ENCODE measurements around the gene KCNIP4.

The KCNIP4 gene

DNA sequence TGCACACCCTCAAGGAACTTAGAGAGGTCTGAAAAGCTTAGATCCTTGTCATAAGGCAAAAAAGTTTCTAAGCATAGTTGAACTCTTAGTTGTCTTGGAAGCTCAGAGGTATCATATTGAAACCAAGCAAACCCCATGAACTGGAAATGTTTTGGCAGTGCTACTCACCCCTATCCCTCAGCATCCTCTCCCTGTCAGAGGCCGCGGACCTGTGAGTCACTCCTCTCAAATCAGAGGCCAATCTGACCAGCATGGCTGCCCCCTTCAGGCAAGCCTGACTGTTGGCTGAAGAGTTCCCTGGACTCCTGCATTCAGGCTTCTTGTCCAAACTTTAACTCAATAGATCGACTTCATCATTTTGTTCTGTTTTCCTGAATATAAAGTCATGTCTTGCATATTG lies 69.4 kb downstream of the KCNIP4 start:
- H3K9ac ChIP-seq (ENCODE audit: insufficient read length), result no peak overlapping the region
- no peak for DNase-seq (ENCODE audit: low read depth, low spot score)
- no peak overlapping the region for H3K4me3 ChIP-seq
- no peaks in the 10 kb centered on the region for H3K36me3 ChIP-seq (ENCODE audit: insufficient read depth, low read length)
- H3K9me3 ChIP-seq (ENCODE audit: low read depth, low read length), result no peaks in the 10 kb centered on the region
- TF ChIP-seq POLR2AphosphoS5 (IDR thresholded peaks at IDR 0.05; ENCODE audit: borderline replicate concordance, low read depth, low read length) (no peak), FOXP2 (optimal IDR thresholded peaks at IDR 0.05; ENCODE audit: control extremely low read depth, extremely low read length, insufficient read depth) (no peak), EZH2 (IDR thresholded peaks at IDR 0.05) (no peak)
- no peak overlapping the region for H3K27ac ChIP-seq

DNA sequence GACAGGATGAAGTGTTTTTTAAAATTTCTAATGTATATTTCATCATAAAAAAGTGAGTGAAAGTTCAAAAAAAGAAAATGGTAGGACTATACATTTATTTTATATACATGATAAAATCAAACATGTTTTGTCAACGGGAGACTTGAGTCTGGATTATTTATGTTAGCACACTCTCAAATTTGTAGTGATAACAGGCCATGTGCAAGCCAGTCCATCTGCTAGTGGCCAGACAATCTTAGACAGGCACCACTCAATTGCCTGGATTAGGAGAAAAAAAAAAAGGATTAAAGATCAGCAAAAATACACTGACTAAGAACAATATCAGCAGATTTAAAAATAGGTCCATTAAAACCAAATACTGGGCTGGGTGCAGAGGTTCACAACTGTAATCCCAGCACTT lies 71.9 kb downstream of the KCNIP4 start:
- no peak overlapping the region for H3K27ac ChIP-seq
- no peaks in the 10 kb centered on the region for H3K9me3 ChIP-seq (ENCODE audit: low read depth, low read length)
- TF ChIP-seq FOXP2 (optimal IDR thresholded peaks at IDR 0.05; ENCODE audit: control extremely low read depth, extremely low read length, insufficient read depth) (no peak), EZH2 (IDR thresholded peaks at IDR 0.05) (no peak), POLR2AphosphoS5 (IDR thresholded peaks at IDR 0.05; ENCODE audit: borderline replicate concordance, low read depth, low read length) (no peak)
- H3K9ac ChIP-seq (ENCODE audit: insufficient read length), result no peak overlapping the region
- no peak overlapping the region for H3K4me3 ChIP-seq
- H3K36me3 ChIP-seq (ENCODE audit: insufficient read depth, low read length), result no peaks in the 10 kb centered on the region
- no peak for DNase-seq (ENCODE audit: low read depth, low spot score)

DNA sequence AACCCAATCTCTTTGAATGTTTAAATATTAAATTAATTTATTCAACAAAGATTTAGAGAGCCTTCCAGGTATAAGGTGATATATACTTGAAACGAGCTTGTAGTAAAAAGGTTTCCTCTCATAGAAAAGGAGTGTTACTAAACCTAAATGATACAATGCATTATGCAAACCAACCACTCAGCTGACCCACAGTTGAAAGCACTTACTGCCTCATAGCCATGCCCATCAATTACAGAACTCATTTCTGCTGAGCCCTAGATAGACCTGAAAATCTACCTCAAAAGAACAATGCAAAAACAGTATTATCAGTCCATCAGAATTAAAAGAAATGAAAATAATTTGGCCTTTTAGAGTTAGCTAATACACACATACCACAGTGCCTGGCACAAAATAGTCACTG lies 75.4 kb downstream of the KCNIP4 start:
- no peak for DNase-seq (ENCODE audit: low read depth, low spot score)
- Histone ChIP-seq H3K27ac (no peak overlapping the region), H3K36me3 (ENCODE audit: insufficient read depth, low read length) (no peaks in the 10 kb centered on the region), H3K9ac (ENCODE audit: insufficient read length) (no peak overlapping the region), H3K9me3 (ENCODE audit: low read depth, low read length) (no peaks in the 10 kb centered on the region), H3K4me3 (no peak overlapping the region)
- TF ChIP-seq EZH2 (IDR thresholded peaks at IDR 0.05), result no peak
- TF ChIP-seq FOXP2 (optimal IDR thresholded peaks at IDR 0.05; ENCODE audit: control extremely low read depth, extremely low read length, insufficient read depth), result no peak
- TF ChIP-seq POLR2AphosphoS5 (IDR thresholded peaks at IDR 0.05; ENCODE audit: borderline replicate concordance, low read depth, low read length), result no peak

DNA sequence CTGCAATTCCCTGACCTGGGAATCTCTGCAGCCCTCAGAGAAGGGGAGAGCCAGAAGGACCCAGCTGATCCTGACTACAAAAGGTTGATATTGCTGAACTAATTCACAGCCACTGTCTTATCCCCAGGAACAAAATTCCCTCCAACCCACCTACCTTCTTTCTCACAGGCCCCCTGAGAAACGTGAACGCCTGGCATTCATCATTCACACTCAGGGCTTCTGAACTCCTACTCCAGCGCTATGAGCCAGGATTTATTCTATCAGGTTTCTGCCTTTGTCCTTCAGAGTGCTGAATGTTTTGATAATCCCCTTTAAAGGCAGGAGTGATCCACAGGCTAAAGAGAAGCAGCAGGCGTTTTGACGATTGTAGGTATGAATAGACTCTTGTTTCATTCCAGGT lies 76.5 kb downstream of the KCNIP4 start:
- Histone ChIP-seq H3K27ac (no peak overlapping the region), H3K9ac (ENCODE audit: insufficient read length) (no peak overlapping the region), H3K36me3 (ENCODE audit: insufficient read depth, low read length) (no peaks in the 10 kb centered on the region), H3K4me3 (no peak overlapping the region), H3K9me3 (ENCODE audit: low read depth, low read length) (no peaks in the 10 kb centered on the region)
- no peak for DNase-seq (ENCODE audit: low read depth, low spot score)
- TF ChIP-seq EZH2 (IDR thresholded peaks at IDR 0.05) (no peak), FOXP2 (optimal IDR thresholded peaks at IDR 0.05; ENCODE audit: control extremely low read depth, extremely low read length, insufficient read depth) (no peak), POLR2AphosphoS5 (IDR thresholded peaks at IDR 0.05; ENCODE audit: borderline replicate concordance, low read depth, low read length) (no peak)

DNA sequence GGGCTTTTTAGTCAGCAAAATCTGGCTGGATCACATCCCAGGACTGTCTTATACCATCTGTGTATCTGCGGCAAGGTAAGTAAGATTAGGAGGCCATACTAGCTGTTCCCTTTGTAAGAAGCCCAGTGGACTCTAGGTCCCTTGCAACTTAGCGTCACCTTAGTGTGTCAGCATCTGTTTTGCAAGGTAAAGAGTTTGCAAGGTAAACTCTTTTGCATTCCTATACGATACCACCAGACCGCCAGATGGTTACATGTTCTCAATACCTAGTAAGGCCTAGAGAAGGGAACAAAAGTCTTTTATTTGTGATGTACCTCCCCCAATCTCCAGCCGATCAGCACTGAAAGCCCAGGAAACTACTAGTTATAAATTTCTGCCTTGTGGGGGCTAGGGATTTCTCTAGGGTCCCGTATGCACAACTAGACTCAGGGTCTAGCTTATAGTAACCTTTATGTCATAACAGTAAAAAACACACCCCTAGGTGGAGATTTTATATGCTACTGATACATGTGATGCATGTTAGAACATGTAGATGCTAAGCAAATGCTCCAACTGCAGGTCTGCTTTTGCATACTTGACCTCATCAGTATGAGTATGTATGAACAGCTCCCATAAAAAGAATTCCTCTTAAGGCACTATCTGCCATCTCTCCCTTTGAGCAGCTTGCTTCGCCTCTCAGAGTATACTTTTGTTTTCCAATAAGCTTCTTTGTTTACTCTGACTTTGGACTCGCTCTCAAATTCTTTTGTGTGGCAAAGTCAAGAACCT lies 78.4 kb downstream of the KCNIP4 start:
- Histone ChIP-seq H3K27ac (no peak overlapping the region), H3K4me3 (no peak overlapping the region), H3K9ac (ENCODE audit: insufficient read length) (no peak overlapping the region), H3K36me3 (ENCODE audit: insufficient read depth, low read length) (no peaks in the 10 kb centered on the region), H3K9me3 (ENCODE audit: low read depth, low read length) (no peaks in the 10 kb centered on the region)
- no peak for TF ChIP-seq EZH2 (IDR thresholded peaks at IDR 0.05)
- no peak for DNase-seq (ENCODE audit: low read depth, low spot score)

DNA sequence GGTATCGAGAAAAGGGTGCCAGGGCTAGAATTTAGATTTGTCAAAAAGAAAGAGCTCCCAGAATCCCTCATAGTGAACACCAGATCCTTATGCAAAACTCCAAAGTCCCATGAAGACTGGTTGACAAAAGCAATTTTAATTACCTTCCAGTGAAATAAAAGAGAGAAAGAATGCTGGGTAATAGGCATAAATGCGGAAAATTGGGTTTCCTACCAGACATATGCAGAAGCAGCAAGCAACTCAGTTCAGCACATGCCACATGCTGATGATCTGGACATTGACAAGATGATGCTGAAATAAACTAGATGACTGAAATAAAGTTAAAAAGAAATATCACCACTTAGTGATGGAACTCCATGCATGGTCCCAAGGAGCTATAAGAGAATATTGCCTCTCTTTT lies 83.9 kb downstream of the KCNIP4 start:
- Histone ChIP-seq H3K4me3 (no peak overlapping the region), H3K9me3 (ENCODE audit: low read depth, low read length) (no peaks in the 10 kb centered on the region), H3K36me3 (ENCODE audit: insufficient read depth, low read length) (no peaks in the 10 kb centered on the region), H3K9ac (ENCODE audit: insufficient read length) (no peak overlapping the region), H3K27ac (no peak overlapping the region)
- DNase-seq (ENCODE audit: low read depth, low spot score), result no peak
- no peak for TF ChIP-seq EZH2 (IDR thresholded peaks at IDR 0.05)
- TF ChIP-seq POLR2AphosphoS5 (IDR thresholded peaks at IDR 0.05; ENCODE audit: borderline replicate concordance, low read depth, low read length), result no peak
- no peak for TF ChIP-seq FOXP2 (optimal IDR thresholded peaks at IDR 0.05; ENCODE audit: control extremely low read depth, extremely low read length, insufficient read depth)

DNA sequence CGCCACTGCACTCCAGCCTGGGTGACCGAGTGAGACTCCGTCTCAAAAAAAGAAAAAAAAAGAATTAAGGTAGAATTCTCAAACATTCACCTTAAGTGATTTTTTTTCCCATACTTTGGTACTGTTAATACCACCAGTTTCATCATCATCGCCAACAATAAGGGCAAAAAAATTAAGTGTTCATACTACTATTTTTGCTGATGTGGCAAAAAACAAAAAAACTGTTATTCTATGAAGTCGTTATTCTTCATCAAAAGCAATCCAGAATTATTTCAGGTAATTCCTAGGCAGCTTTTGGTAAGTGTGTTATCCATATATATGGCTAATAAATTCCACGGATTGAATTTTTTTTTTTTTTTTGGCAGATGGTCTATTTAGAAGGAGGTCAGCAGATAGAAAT lies 85.7 kb downstream of the KCNIP4 start:
- H3K27ac ChIP-seq, result no peak overlapping the region
- TF ChIP-seq FOXP2 (optimal IDR thresholded peaks at IDR 0.05; ENCODE audit: control extremely low read depth, extremely low read length, insufficient read depth), result no peak
- no peak for TF ChIP-seq POLR2AphosphoS5 (IDR thresholded peaks at IDR 0.05; ENCODE audit: borderline replicate concordance, low read depth, low read length)
- no peak for TF ChIP-seq EZH2 (IDR thresholded peaks at IDR 0.05)
- no peaks in the 10 kb centered on the region for H3K9me3 ChIP-seq (ENCODE audit: low read depth, low read length)
- H3K4me3 ChIP-seq, result no peak overlapping the region
- DNase-seq (ENCODE audit: low read depth, low spot score), result no peak
- no peak overlapping the region for H3K9ac ChIP-seq (ENCODE audit: insufficient read length)
- no peaks in the 10 kb centered on the region for H3K36me3 ChIP-seq (ENCODE audit: insufficient read depth, low read length)

DNA sequence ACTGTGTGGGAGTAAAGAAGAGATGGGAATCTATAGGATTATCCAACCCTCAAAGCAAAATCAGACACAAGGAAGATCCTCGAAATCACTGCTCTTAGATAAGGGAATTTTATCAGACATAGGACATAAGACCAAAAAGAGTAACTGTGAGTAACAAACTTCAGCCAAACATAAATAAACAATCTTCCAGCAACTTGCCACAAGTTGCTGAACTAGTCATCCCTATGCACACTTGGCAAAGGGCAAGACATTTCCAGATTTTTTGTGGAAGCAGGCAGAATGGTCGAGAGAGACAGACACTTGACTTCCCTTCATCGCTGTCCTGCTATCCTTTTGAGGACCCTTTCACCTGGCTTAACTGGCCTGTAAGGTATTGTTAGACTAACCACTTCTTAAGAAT lies 89.6 kb downstream of the KCNIP4 start:
- no peak overlapping the region for H3K4me3 ChIP-seq
- no peak overlapping the region for H3K27ac ChIP-seq
- TF ChIP-seq POLR2AphosphoS5 (IDR thresholded peaks at IDR 0.05; ENCODE audit: borderline replicate concordance, low read depth, low read length) (no peak), EZH2 (IDR thresholded peaks at IDR 0.05) (no peak), FOXP2 (optimal IDR thresholded peaks at IDR 0.05; ENCODE audit: control extremely low read depth, extremely low read length, insufficient read depth) (no peak)
- no peaks in the 10 kb centered on the region for H3K9me3 ChIP-seq (ENCODE audit: low read depth, low read length)
- no peak overlapping the region for H3K9ac ChIP-seq (ENCODE audit: insufficient read length)
- no peak for DNase-seq (ENCODE audit: low read depth, low spot score)
- H3K36me3 ChIP-seq (ENCODE audit: insufficient read depth, low read length), result no peaks in the 10 kb centered on the region

DNA sequence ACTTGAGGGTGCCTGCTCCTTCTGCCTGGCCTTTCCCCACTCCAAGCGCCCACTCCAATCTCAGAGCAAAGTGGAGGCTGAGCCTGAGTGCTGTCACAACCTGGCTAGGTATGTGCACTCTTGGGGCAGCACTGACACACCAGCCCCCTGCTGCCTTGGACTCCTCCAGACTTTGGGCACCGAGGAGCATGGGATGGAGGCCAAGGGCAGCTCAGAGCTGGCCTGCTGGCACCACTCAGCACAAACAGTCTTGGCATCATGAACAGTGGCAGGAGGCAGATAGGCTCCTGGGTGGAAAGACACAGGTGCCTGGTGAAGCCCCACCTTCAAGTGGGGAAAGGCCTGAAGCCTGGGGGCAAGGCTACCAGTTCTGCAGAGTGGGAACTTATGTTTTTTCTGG lies 91.8 kb downstream of the KCNIP4 start:
- no peak overlapping the region for H3K4me3 ChIP-seq
- no peaks in the 10 kb centered on the region for H3K9me3 ChIP-seq (ENCODE audit: low read depth, low read length)

More for the DNA sequence above, 91.8 kb downstream of the KCNIP4 start:
- H3K27ac ChIP-seq, result no peak overlapping the region
- H3K9ac ChIP-seq (ENCODE audit: insufficient read length), result no peak overlapping the region
- TF ChIP-seq EZH2 (IDR thresholded peaks at IDR 0.05) (no peak), FOXP2 (optimal IDR thresholded peaks at IDR 0.05; ENCODE audit: control extremely low read depth, extremely low read length, insufficient read depth) (no peak), POLR2AphosphoS5 (IDR thresholded peaks at IDR 0.05; ENCODE audit: borderline replicate concordance, low read depth, low read length) (no peak)
- no peaks in the 10 kb centered on the region for H3K36me3 ChIP-seq (ENCODE audit: insufficient read depth, low read length)
- DNase-seq (ENCODE audit: low read depth, low spot score), result no peak
